MCF 10A (cell line): Measurements from ENCODE around the gene RCAN1. TPM values are rescaled to one million over a fixed set of nuclear protein-coding genes. Genes with fewer than 3 reads are reported as not detected.
"Not testable (repeated sequence)": the region's sequence is repeated elsewhere in the genome, so short reads cannot be mapped to it uniquely, and the experiment has no call there.

ENCODE experiments used
- BruUV-seq: library from RNA; stranded (reverse); fragments of 400-500 nt; replicated peaks from 2 replicates; lab custom pipeline; 2021; lab: Mats Ljungman, UMichigan
- CTCF ChIA-PET: fragments of 300-600 bp; sonication (Branson Sonifier 250); formaldehyde crosslinking; extraction: SDS; loops from one replicate; lab custom pipeline; 2021; ENCODE audit warnings: antibody characterized with exemption, inconsistent platforms; lab: Yijun Ruan, JAX
- POLR2A ChIA-PET: fragments of 300-600, 350-650 bp; sonication (Branson Sonifier 250); formaldehyde crosslinking; extraction: SDS; loops from one replicate; lab custom pipeline; 2020; ENCODE audit warnings: antibody characterized with exemption, inconsistent platforms; lab: Yijun Ruan, JAX
- DNase-seq: peaks from one replicate; pipeline ENCODE4 v3.0.0-alpha.2; 2018; ENCODE audit not compliant: unreplicated experiment
- H3K27ac Mint-ChIP-seq: one replicate; pipeline ENCODE4 v1.8.0; 2022; ENCODE audit warnings: mild to moderate bottlenecking, low read depth, mixed read lengths; ENCODE audit not compliant: unreplicated experiment
- H3K27me3 Mint-ChIP-seq: one replicate; pipeline ENCODE4 v1.8.0; 2022; ENCODE audit warnings: mixed read lengths; ENCODE audit not compliant: insufficient read depth, unreplicated experiment
- H3K36me3 Mint-ChIP-seq: one replicate; pipeline ENCODE4 v1.8.0; 2022; ENCODE audit warnings: mild to moderate bottlenecking, moderate library complexity, mixed read lengths; ENCODE audit not compliant: insufficient read depth, unreplicated experiment
- H3K4me1 Mint-ChIP-seq: one replicate; pipeline ENCODE4 v1.8.0; 2022; ENCODE audit warnings: mixed read lengths; ENCODE audit not compliant: insufficient read depth, unreplicated experiment
- H3K4me3 Mint-ChIP-seq: one replicate; pipeline ENCODE4 v1.8.0; 2022; ENCODE audit warnings: mild to moderate bottlenecking, moderate library complexity, mixed read lengths; ENCODE audit not compliant: unreplicated experiment
- H3K9me3 Mint-ChIP-seq: one replicate; pipeline ENCODE4 v1.8.0; 2022; ENCODE audit warnings: mixed read lengths; ENCODE audit not compliant: unreplicated experiment
- intact Hi-C: fragments of 100-400 bp; cut with micrococcal nuclease; formaldehyde crosslinking; loops from 2 replicates; pipeline ENCODE4 v1.14.1; 2022
- total RNA-seq: library from RNA; stranded (reverse); gene quantifications from 2 replicates; pipeline ENCODE4 v1.2.3, GENCODE V29; 2022
- TF ChIP-seq, protein P1 (sequence below): fragments of 200-600 bp; IDR thresholded peaks from one replicate; pipeline ENCODE4 v1.8.0; 2022; ENCODE audit warnings: antibody characterized with exemption, mild to moderate bottlenecking; ENCODE audit not compliant: unreplicated experiment

RCAN1 gene
- total RNA-seq, 1 experiment from 2014 or later, result 11.9 TPM

DNA sequence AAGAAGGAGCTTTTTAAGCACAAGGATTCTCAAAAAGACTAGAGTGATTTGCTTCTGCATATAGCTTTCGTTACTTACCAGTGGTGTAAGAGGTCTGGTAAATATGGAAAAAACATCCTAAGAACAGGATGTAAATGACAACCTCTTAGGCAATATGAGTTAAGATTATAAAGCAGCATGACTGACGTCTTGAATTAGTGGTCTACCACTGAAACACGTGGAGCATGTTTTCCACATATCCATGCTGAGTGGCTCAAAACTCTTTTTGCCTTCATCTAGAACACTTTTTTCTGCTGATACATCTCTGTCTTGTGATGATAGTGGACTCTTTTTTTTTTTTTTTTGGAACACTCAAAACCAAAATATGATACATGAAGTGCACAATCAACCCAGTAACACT lies 44.6 kb downstream of the RCAN1 start:
- Mint-ChIP-seq H3K4me1 (no peaks in the 10 kb centered on the region), H3K36me3 (peaks cover 6% of the 10 kb centered on the region), H3K9me3 (no peaks in the 10 kb centered on the region), H3K27me3 (no peaks in the 10 kb centered on the region), H3K4me3 (no peak overlapping the region), H3K27ac (no peak overlapping the region)
- DNase-seq, result no peak
- intact Hi-C loops, result no loop called here
- TF ChIP-seq, protein P1, sequence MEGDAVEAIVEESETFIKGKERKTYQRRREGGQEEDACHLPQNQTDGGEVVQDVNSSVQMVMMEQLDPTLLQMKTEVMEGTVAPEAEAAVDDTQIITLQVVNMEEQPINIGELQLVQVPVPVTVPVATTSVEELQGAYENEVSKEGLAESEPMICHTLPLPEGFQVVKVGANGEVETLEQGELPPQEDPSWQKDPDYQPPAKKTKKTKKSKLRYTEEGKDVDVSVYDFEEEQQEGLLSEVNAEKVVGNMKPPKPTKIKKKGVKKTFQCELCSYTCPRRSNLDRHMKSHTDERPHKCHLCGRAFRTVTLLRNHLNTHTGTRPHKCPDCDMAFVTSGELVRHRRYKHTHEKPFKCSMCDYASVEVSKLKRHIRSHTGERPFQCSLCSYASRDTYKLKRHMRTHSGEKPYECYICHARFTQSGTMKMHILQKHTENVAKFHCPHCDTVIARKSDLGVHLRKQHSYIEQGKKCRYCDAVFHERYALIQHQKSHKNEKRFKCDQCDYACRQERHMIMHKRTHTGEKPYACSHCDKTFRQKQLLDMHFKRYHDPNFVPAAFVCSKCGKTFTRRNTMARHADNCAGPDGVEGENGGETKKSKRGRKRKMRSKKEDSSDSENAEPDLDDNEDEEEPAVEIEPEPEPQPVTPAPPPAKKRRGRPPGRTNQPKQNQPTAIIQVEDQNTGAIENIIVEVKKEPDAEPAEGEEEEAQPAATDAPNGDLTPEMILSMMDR, result no peak
- ChIA-PET POLR2A (no interaction called here), CTCF (no interaction called here)
- no TSS peak for BruUV-seq

- TF ChIP-seq, protein P1, result no peak
- ChIA-PET POLR2A (no interaction called here), CTCF (interaction anchor here (0.8 kb wide), 1 partner anchor 34 kb away, joined by 3 read pairs; no protein-coding TSS in a partner anchor)
- Mint-ChIP-seq H3K27me3 (no peaks in the 10 kb centered on the region), H3K4me1 (no peaks in the 10 kb centered on the region), H3K27ac (no peak overlapping the region), H3K9me3 (no peaks in the 10 kb centered on the region), H3K4me3 (no peak overlapping the region), H3K36me3 (peaks cover 6% of the 10 kb centered on the region)
- BruUV-seq, result no TSS peak
- intact Hi-C loops, result no loop called here
- DNase-seq, result no peak
Observed at GRCh38 chr21:34569381-34569979, 45.4 kb downstream of the RCAN1 start.

- intact Hi-C loops, H3K4me3 Mint-ChIP-seq, POLR2A ChIA-PET, DNase-seq, BruUV-seq, H3K36me3 Mint-ChIP-seq, H3K27me3 Mint-ChIP-seq, H3K4me1 Mint-ChIP-seq, H3K9me3 Mint-ChIP-seq, H3K27ac Mint-ChIP-seq: not testable (repeated sequence)
- CTCF ChIA-PET, result interaction anchor here (0.8 kb wide), 1 partner anchor 14 kb away, joined by 5 read pairs; no protein-coding TSS in a partner anchor
Observed at GRCh38 chr21:34568801-34569200, 46.1 kb downstream of the RCAN1 start.

GRCh38 chr21:34567604-34568155 lies 47.2 kb downstream of the RCAN1 start:
- no peaks in the 10 kb centered on the region for H3K27me3 Mint-ChIP-seq
- TF ChIP-seq, protein P1, result no peak
- BruUV-seq, result no TSS peak
- H3K4me3 Mint-ChIP-seq, result no peak overlapping the region
- H3K36me3 Mint-ChIP-seq, result peaks cover 6% of the 10 kb centered on the region
- ChIA-PET POLR2A (interaction anchor here (0.6 to 1.1 kb wide), 2 partner anchors 41 to 59 kb away, joined by 3 read pairs; no protein-coding TSS in a partner anchor), CTCF (interaction anchor here (0.8 kb wide), 1 partner anchor 15 kb away, joined by 5 read pairs; no protein-coding TSS in a partner anchor)
- H3K4me1 Mint-ChIP-seq, result no peaks in the 10 kb centered on the region
- H3K27ac Mint-ChIP-seq, result no peak overlapping the region
- H3K9me3 Mint-ChIP-seq, result no peaks in the 10 kb centered on the region
- no peak for DNase-seq
- intact Hi-C loops, result no loop called here
